ES-I3 (cell line): ENCODE measurements around the gene SLC2A14.
"Not testable (repeated sequence)": the region's sequence is repeated elsewhere in the genome, so short reads cannot be mapped to it uniquely, and the experiment has no call there.

Source experiments
- H3K36me3 ChIP-seq: 2 replicates; pipeline ENCODE4 v1.6.1; 2013; ENCODE audit warnings: mild to moderate bottlenecking, low read length, control low read depth, moderate library complexity; ENCODE audit not compliant: insufficient read depth
- H3K4me1 ChIP-seq: 2 replicates; pipeline ENCODE4 v1.6.1; 2013; ENCODE audit warnings: mild to moderate bottlenecking, control low read depth, low read length; ENCODE audit not compliant: insufficient read depth
- H3K9ac ChIP-seq: 2 replicates; pipeline ENCODE4 v1.6.1; 2013; ENCODE audit warnings: low read depth, mild to moderate bottlenecking, low read length, moderate library complexity
- H3K9me3 ChIP-seq: 2 replicates; pipeline ENCODE4 v1.6.1; 2013; ENCODE audit warnings: mild to moderate bottlenecking, low read length, moderate library complexity; ENCODE audit not compliant: control insufficient read depth, insufficient read depth

SLC2A14 gene

GRCh38 chr12:7872566-7873319 lies at the start of gene SLC2A14:
Gene SLC2A14, minus strand, starts transcription at chr12:7872915. Its CDS starts 3,035 bp downstream, at chr12:7869880.
- Histone ChIP-seq H3K9ac (peak within 1 kb of the TSS; percentile 40; the same call in 1 of the 2 replicates), H3K36me3 (no peaks in the 10 kb centered on the region), H3K9me3 (no peaks in the 10 kb centered on the region), H3K4me1 (no peaks in the 10 kb centered on the region)

GRCh38 chr12:7921181-7921580 lies 48.5 kb upstream of the SLC2A14 start:
- peaks cover 40% of the 10 kb centered on the region for H3K36me3 ChIP-seq
- H3K4me1 ChIP-seq, H3K9me3 ChIP-seq, H3K9ac ChIP-seq: not testable (repeated sequence)

GRCh38 chr12:7918268-7918590 lies 45.5 kb upstream of the SLC2A14 start:
- peaks cover 21% of the 10 kb centered on the region for H3K36me3 ChIP-seq
- not testable (repeated sequence) for H3K4me1 ChIP-seq, H3K9me3 ChIP-seq, H3K9ac ChIP-seq

GRCh38 chr12:7917392-7918267 lies 44.9 kb upstream of the SLC2A14 start:
- Histone ChIP-seq H3K9ac (no peak overlapping the region), H3K4me1 (peaks cover 8% of the 10 kb centered on the region; the same call in 1 of the 2 replicates), H3K9me3 (no peaks in the 10 kb centered on the region), H3K36me3 (peaks cover 19% of the 10 kb centered on the region)

- Histone ChIP-seq H3K9me3 (no peaks in the 10 kb centered on the region), H3K9ac (no peak overlapping the region), H3K36me3 (peaks cover 16% of the 10 kb centered on the region), H3K4me1 (peaks cover 8% of the 10 kb centered on the region; the same call in 1 of the 2 replicates)
These were observed 44.2 kb upstream of the SLC2A14 start for GRCh38 chr12:7916936-7917335.

- H3K4me1 ChIP-seq, result peaks cover 8% of the 10 kb centered on the region; the same call in 1 of the 2 replicates
- peaks cover 6% of the 10 kb centered on the region; the same call in 1 of the 2 replicates for H3K36me3 ChIP-seq
- no peak overlapping the region for H3K9ac ChIP-seq
- no peaks in the 10 kb centered on the region for H3K9me3 ChIP-seq
These were observed 43.1 kb upstream of the SLC2A14 start for GRCh38 chr12:7915661-7916403.

- H3K9ac ChIP-seq, result not testable (repeated sequence)
- H3K4me1 ChIP-seq, result peaks cover 18% of the 10 kb centered on the region
These were observed 37.4 kb upstream of the SLC2A14 start for GRCh38 chr12:7910106-7910505.

GRCh38 chr12:7907009-7907408 lies 34.3 kb upstream of the SLC2A14 start:
- no peaks in the 10 kb centered on the region for H3K36me3 ChIP-seq
- 0 out of 2 replicates have a peak overlapping the region, but pooled peaks have one; percentile 47 for H3K9ac ChIP-seq
- peaks cover 22% of the 10 kb centered on the region for H3K4me1 ChIP-seq
- no peaks in the 10 kb centered on the region for H3K9me3 ChIP-seq

More at GRCh38 chr12:7910106-7910505, 37.4 kb upstream of the SLC2A14 start:
- H3K36me3 ChIP-seq, H3K9me3 ChIP-seq: not testable (repeated sequence)

- H3K9me3 ChIP-seq, H3K36me3 ChIP-seq: not testable (repeated sequence)
- Histone ChIP-seq H3K4me1 (peaks cover 22% of the 10 kb centered on the region), H3K9ac (peak overlapping the region; percentile 47)
These were observed 33.6 kb upstream of the SLC2A14 start for GRCh38 chr12:7906303-7906702.

- H3K9me3 ChIP-seq, H3K36me3 ChIP-seq: not testable (repeated sequence)
- peaks cover 22% of the 10 kb centered on the region for H3K4me1 ChIP-seq
- H3K9ac ChIP-seq, result peak overlapping the region; percentile 47; the same call in 1 of the 2 replicates
These were observed 32.9 kb upstream of the SLC2A14 start for GRCh38 chr12:7905600-7906125.

- Histone ChIP-seq H3K9me3 (no peaks in the 10 kb centered on the region), H3K4me1 (peaks cover 22% of the 10 kb centered on the region), H3K9ac (peak overlapping the region; percentile 13; the same call in 1 of the 2 replicates), H3K36me3 (no peaks in the 10 kb centered on the region)
These were observed 32.4 kb upstream of the SLC2A14 start for GRCh38 chr12:7905071-7905470.

- not testable (repeated sequence) for H3K36me3 ChIP-seq, H3K9ac ChIP-seq, H3K9me3 ChIP-seq
- H3K4me1 ChIP-seq, result peaks cover 20% of the 10 kb centered on the region
These were observed 29.7 kb upstream of the SLC2A14 start for GRCh38 chr12:7902416-7902815.

GRCh38 chr12:7899755-7900154 lies 27.0 kb upstream of the SLC2A14 start:
- no peaks in the 10 kb centered on the region for H3K36me3 ChIP-seq

GRCh38 chr12:7896726-7897125 lies 24.0 kb upstream of the SLC2A14 start:
- H3K9me3 ChIP-seq, H3K9ac ChIP-seq, H3K36me3 ChIP-seq, H3K4me1 ChIP-seq: not testable (repeated sequence)

More at GRCh38 chr12:7899755-7900154, 27.0 kb upstream of the SLC2A14 start:
- Histone ChIP-seq H3K9me3 (no peaks in the 10 kb centered on the region), H3K4me1 (no peaks in the 10 kb centered on the region; the same call in none of the 2 replicates), H3K9ac (no peak overlapping the region)
